Astrocyte (in vitro differentiated cells and primary cell): Measurements from ENCODE around the gene HSBP1. TPM values are rescaled to one million over a fixed set of nuclear protein-coding genes. Genes with fewer than 3 reads are reported as not detected.

Experiments used
- DNase-seq: peaks from one replicate; pipeline ENCODE4 v3.0.0-alpha.2; 2010; ENCODE audit warnings: low read depth
- FAIRE-seq: peaks from 2 replicates; lab custom pipeline; 2011; peaks lifted over from hg19 to GRCh38; lab: Jason Lieb, UNC
- H2AFZ ChIP-seq: 2 replicates; pipeline ENCODE4 v1.6.0; 2012; ENCODE audit warnings: low read depth, low read length, inconsistent platforms
- H3K27ac ChIP-seq: 2 replicates; pipeline ENCODE4 v1.5.1; 2011; ENCODE audit warnings: low read depth, low read length, inconsistent platforms
- H3K27me3 ChIP-seq: 2 replicates; pipeline ENCODE4 v1.6.0; 2011; ENCODE audit warnings: low read length, inconsistent platforms; ENCODE audit not compliant: insufficient read depth
- H3K36me3 ChIP-seq: 2 replicates; pipeline ENCODE4 v1.5.1; 2011; ENCODE audit warnings: low read length, inconsistent platforms; ENCODE audit not compliant: insufficient read depth
- H3K4me1 ChIP-seq: 2 replicates; pipeline ENCODE4 v1.5.1; 2011; ENCODE audit warnings: low read length, inconsistent platforms; ENCODE audit not compliant: insufficient read depth
- H3K4me2 ChIP-seq: 2 replicates; pipeline ENCODE4 v1.6.0; 2012; ENCODE audit warnings: low read length, inconsistent platforms
- H3K4me3 ChIP-seq: 2 replicates; pipeline ENCODE4 v1.5.1; 2011; ENCODE audit warnings: low read depth, mild to moderate bottlenecking, low read length, inconsistent platforms; ENCODE audit not compliant: insufficient read depth
- H3K79me2 ChIP-seq: 2 replicates; pipeline ENCODE4 v1.6.0; 2012; ENCODE audit warnings: mild to moderate bottlenecking, low read length, inconsistent platforms; ENCODE audit not compliant: insufficient read depth
- H3K9ac ChIP-seq: 2 replicates; pipeline ENCODE4 v1.6.0; 2012; ENCODE audit warnings: mild to moderate bottlenecking, low read length, inconsistent platforms
- H3K9me3 ChIP-seq: 2 replicates; pipeline ENCODE4 v1.5.1; 2012; ENCODE audit warnings: low read depth, mild to moderate bottlenecking, low read length, inconsistent platforms; ENCODE audit not compliant: insufficient read depth
- H4K20me1 ChIP-seq: 2 replicates; pipeline ENCODE4 v1.6.0; 2012; ENCODE audit warnings: low read length, inconsistent platforms; ENCODE audit not compliant: insufficient read depth
- H3K27ac Mint-ChIP-seq: one replicate; pipeline ENCODE4 v1.8.0; 2021; ENCODE audit warnings: mild to moderate bottlenecking, mixed read lengths; ENCODE audit not compliant: unreplicated experiment
- H3K27me3 Mint-ChIP-seq: one replicate; pipeline ENCODE4 v1.8.0; 2021; ENCODE audit warnings: low read depth, mixed read lengths; ENCODE audit not compliant: unreplicated experiment
- H3K36me3 Mint-ChIP-seq: one replicate; pipeline ENCODE4 v1.8.0; 2021; ENCODE audit warnings: low read depth, mixed read lengths; ENCODE audit not compliant: unreplicated experiment
- H3K4me1 Mint-ChIP-seq: one replicate; pipeline ENCODE4 v1.8.0; 2021; ENCODE audit warnings: low read depth, mixed read lengths; ENCODE audit not compliant: unreplicated experiment
- H3K4me3 Mint-ChIP-seq: one replicate; pipeline ENCODE4 v1.8.0; 2021; ENCODE audit warnings: mild to moderate bottlenecking, moderate library complexity, mixed read lengths; ENCODE audit not compliant: unreplicated experiment
- H3K9me3 Mint-ChIP-seq: one replicate; pipeline ENCODE4 v1.8.0; 2021; ENCODE audit warnings: mild to moderate bottlenecking, mixed read lengths; ENCODE audit not compliant: unreplicated experiment
- EZH2 ChIP-seq: IDR thresholded peaks from 2 replicates; pipeline ENCODE4 v1.6.1; 2012; ENCODE audit warnings: mild to moderate bottlenecking, low read length, inconsistent platforms; ENCODE audit not compliant: insufficient read depth
- total RNA-seq: library from RNA; stranded (reverse); gene quantifications from 2 replicates; pipeline ENCODE4 v1.2.1, GENCODE V29; 2021
- TF ChIP-seq, protein P1 (sequence below): IDR thresholded peaks from 2 replicates; pipeline ENCODE4 v1.5.1; 2011; ENCODE audit warnings: low read depth, mild to moderate bottlenecking, inconsistent platforms, low read length, moderate library complexity; ENCODE audit not compliant: insufficient read depth

The HSBP1 gene
- total RNA-seq, 1 donor from 2014 or later: 179 TPM

DNA sequence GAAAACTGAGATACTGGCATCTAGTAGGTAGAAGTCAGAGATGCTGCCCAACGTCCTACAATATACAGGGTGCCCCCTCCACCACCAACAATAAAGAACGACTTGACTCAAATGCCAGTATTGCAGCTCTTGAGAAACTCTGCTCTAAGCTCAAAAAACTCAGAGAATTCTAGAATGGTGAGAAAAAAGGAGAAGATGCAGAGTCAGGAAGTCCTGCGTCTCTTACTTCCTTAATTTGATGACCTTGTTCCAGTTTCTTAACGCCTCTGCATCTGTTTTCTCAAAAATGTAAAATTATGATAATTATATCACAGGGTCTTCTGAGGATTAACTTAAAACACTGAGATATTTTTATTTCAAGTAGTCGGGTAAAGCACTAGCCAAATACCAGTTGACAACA is 1.7 kb upstream of the HSBP1 start:
- TF ChIP-seq EZH2: no peak
- TF ChIP-seq, protein P1, sequence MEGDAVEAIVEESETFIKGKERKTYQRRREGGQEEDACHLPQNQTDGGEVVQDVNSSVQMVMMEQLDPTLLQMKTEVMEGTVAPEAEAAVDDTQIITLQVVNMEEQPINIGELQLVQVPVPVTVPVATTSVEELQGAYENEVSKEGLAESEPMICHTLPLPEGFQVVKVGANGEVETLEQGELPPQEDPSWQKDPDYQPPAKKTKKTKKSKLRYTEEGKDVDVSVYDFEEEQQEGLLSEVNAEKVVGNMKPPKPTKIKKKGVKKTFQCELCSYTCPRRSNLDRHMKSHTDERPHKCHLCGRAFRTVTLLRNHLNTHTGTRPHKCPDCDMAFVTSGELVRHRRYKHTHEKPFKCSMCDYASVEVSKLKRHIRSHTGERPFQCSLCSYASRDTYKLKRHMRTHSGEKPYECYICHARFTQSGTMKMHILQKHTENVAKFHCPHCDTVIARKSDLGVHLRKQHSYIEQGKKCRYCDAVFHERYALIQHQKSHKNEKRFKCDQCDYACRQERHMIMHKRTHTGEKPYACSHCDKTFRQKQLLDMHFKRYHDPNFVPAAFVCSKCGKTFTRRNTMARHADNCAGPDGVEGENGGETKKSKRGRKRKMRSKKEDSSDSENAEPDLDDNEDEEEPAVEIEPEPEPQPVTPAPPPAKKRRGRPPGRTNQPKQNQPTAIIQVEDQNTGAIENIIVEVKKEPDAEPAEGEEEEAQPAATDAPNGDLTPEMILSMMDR: no peak
- Histone ChIP-seq H2AFZ (no peak overlapping the region), H3K4me1 (peaks cover 21% of the 10 kb centered on the region), H3K27ac (no peak overlapping the region), H3K9me3 (no peaks in the 10 kb centered on the region), H3K36me3 (no peaks in the 10 kb centered on the region), H3K27me3 (no peaks in the 10 kb centered on the region), H3K4me3 (no peak overlapping the region), H3K79me2 (peaks cover 30% of the 10 kb centered on the region), H3K4me2 (no peak overlapping the region), H3K9ac (no peak overlapping the region), H4K20me1 (peaks cover 15% of the 10 kb centered on the region)
- Mint-ChIP-seq H3K36me3 (peaks cover 3% of the 10 kb centered on the region), H3K4me3 (no peak overlapping the region), H3K4me1 (peaks cover 10% of the 10 kb centered on the region), H3K9me3 (peaks cover 4% of the 10 kb centered on the region), H3K27me3 (peaks cover 2% of the 10 kb centered on the region), H3K27ac (no peak overlapping the region)
- FAIRE-seq (no peak), DNase-seq (no peak)

DNA sequence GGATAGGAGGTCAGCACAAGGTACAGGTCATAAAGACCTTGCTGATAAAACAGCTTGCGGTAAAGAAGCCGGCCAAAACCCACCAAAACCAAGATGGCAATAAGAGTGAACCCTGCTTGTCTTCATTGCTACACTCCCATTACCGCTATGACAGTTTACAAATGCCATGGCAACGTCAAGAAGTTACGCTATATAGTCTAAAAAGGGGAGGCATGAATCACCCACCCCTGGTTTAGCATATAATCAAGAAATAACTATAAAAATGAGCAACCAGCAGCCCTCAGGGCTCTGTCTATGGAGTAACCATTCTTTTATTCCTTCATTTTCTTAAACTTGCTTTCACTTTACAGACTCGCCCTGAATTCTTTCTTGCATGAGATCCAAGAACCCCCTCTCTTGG is 1.0 kb upstream of the HSBP1 start:
- Mint-ChIP-seq H3K4me1 (peaks cover 14% of the 10 kb centered on the region), H3K9me3 (peaks cover 4% of the 10 kb centered on the region), H3K36me3 (peaks cover 7% of the 10 kb centered on the region), H3K27me3 (peaks cover 2% of the 10 kb centered on the region), H3K4me3 (peak overlapping the region; percentile 98), H3K27ac (no peak overlapping the region)
- Histone ChIP-seq H3K4me1 (peaks cover 21% of the 10 kb centered on the region), H3K9me3 (no peaks in the 10 kb centered on the region), H3K4me3 (no peak overlapping the region), H3K27ac (no peak overlapping the region), H3K79me2 (peaks cover 37% of the 10 kb centered on the region), H3K4me2 (no peak overlapping the region), H3K9ac (no peak overlapping the region), H2AFZ (no peak overlapping the region), H4K20me1 (peaks cover 18% of the 10 kb centered on the region), H3K27me3 (no peaks in the 10 kb centered on the region), H3K36me3 (peaks cover 2% of the 10 kb centered on the region)
- no peak for TF ChIP-seq EZH2
- FAIRE-seq (no peak), DNase-seq (no peak)

DNA sequence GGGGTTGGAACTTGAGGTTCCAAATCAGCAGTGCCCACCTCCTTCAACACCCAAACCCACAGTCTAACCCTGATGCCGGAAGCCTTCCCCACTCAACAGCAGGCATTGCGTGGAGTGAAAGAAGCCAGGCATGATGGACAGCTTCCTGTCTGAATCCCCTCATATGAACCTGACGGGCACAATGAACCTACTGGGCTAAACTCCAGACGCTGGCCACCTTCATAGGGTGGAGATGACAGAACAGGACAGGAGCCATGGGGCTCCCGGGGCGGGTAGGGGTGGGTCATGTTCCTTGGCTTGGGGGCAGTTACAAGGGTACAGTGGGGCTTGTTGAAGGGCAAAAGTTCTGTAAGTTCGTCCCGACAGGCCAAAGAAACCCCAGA is 460 bp upstream of the HSBP1 start:
- no peak overlapping the region for H3K27ac Mint-ChIP-seq
- H3K9me3 Mint-ChIP-seq: peaks cover 4% of the 10 kb centered on the region
- Histone ChIP-seq H3K4me2 (peak overlapping the region; percentile 99), H3K4me1 (peaks cover 20% of the 10 kb centered on the region), H3K9ac (no peak overlapping the region), H3K79me2 (peaks cover 39% of the 10 kb centered on the region), H3K27me3 (no peaks in the 10 kb centered on the region), H2AFZ (peak overlapping the region; percentile 51), H4K20me1 (peaks cover 19% of the 10 kb centered on the region), H3K4me3 (peak overlapping the region; percentile 88), H3K36me3 (peaks cover 6% of the 10 kb centered on the region), H3K27ac (no peak overlapping the region), H3K9me3 (no peaks in the 10 kb centered on the region)
- FAIRE-seq (no peak), DNase-seq (no peak)
- H3K36me3 Mint-ChIP-seq: peaks cover 7% of the 10 kb centered on the region
- TF ChIP-seq EZH2: no peak
- TF ChIP-seq, protein P1: no peak
- H3K4me3 Mint-ChIP-seq: peak overlapping the region; percentile 98
- peaks cover 2% of the 10 kb centered on the region for H3K27me3 Mint-ChIP-seq
- H3K4me1 Mint-ChIP-seq: peaks cover 14% of the 10 kb centered on the region
